GM18867 (cell line): ENCODE measurements around the gene PIPOX.

Source experiments
- ATAC-seq: cut with Tn5 transposase; IDR thresholded peaks from one replicate; pipeline ENCODE4 v1.9.1; 2021; ENCODE audit warnings: mild to moderate bottlenecking, moderate library complexity; ENCODE audit not compliant: unreplicated experiment

PIPOX gene

GRCh38 chr17:29095439-29095838, 52.5 kb downstream of the PIPOX start:
- ATAC-seq: no peak

- no peak for ATAC-seq
These were observed 53.2 kb downstream of the PIPOX start for GRCh38 chr17:29096094-29096493.

- ATAC-seq: no peak
These were observed 56.6 kb downstream of the PIPOX start for GRCh38 chr17:29099527-29099926.

GRCh38 chr17:29100296-29100695, 57.4 kb downstream of the PIPOX start:
- ATAC-seq: no peak

- ATAC-seq: no peak
These were observed 59.1 kb downstream of the PIPOX start for GRCh38 chr17:29102046-29102445.

GRCh38 chr17:29102741-29103181, 59.8 kb downstream of the PIPOX start:
- ATAC-seq: no peak

- no peak for ATAC-seq
These were observed 60.4 kb downstream of the PIPOX start for GRCh38 chr17:29103341-29103740.
